Suprapubic skin (tissue), 3 donors: Measurements from ENCODE around the gene SUSD4.

ENCODE experiments used
- POLR2A ChIP-seq, 2 donors: fragments of 450-650 bp; IDR thresholded peaks; one replicate each; pipeline ENCODE4 v1.6.1; 2017; ENCODE audit warnings: antibody characterized with exemption in 2 of 2, mild to moderate bottlenecking in 2 of 2, moderate library complexity in 2 of 2
- TF ChIP-seq, protein P1 (sequence below), 2 donors: fragments of 200-600 bp in 1 of 2; fragments of 450-650 bp in 1 of 2; sonication (generic) in 1 of 2; IDR thresholded peaks; one replicate each; pipeline ENCODE4 v1.5.1; 2016 to 2019; ENCODE audit warnings: antibody characterized with exemption in 2 of 2, mild to moderate bottlenecking in 1 of 2, moderate library complexity in 1 of 2

DNA sequence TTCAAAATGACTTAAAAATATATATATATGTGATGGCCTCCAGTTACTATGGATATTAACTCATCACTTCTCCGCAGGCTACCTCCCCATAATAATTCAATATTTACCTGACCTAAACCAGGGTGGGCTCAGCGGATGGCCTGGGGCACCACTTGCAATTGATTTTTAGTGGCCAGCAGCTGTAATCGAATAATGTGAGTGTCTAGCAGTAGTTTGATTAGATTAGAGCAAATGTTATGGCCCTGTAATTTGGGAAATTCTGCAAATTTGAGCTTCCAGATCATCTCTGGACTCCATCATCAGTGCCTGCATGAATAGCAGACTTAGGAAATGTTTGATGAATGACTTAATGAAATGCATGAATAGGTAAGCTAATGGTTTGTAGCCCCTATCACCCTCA, 14.7 kb downstream of the SUSD4 start:
- TF ChIP-seq POLR2A (IDR thresholded peaks at IDR 0.05) = no peak
- TF ChIP-seq, protein P1, sequence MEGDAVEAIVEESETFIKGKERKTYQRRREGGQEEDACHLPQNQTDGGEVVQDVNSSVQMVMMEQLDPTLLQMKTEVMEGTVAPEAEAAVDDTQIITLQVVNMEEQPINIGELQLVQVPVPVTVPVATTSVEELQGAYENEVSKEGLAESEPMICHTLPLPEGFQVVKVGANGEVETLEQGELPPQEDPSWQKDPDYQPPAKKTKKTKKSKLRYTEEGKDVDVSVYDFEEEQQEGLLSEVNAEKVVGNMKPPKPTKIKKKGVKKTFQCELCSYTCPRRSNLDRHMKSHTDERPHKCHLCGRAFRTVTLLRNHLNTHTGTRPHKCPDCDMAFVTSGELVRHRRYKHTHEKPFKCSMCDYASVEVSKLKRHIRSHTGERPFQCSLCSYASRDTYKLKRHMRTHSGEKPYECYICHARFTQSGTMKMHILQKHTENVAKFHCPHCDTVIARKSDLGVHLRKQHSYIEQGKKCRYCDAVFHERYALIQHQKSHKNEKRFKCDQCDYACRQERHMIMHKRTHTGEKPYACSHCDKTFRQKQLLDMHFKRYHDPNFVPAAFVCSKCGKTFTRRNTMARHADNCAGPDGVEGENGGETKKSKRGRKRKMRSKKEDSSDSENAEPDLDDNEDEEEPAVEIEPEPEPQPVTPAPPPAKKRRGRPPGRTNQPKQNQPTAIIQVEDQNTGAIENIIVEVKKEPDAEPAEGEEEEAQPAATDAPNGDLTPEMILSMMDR (IDR thresholded peaks at IDR 0.05) = no peak
